Measurements from ENCODE around the gene CCDC187. TPM values are rescaled to one million over a fixed set of nuclear protein-coding genes. Genes with fewer than 3 reads are reported as not detected.

CCDC187 gene
- total RNA-seq, 1 donor from 2014 or later, result not detected

GRCh38 chr9:136313111-136314055 is 9.5 kb upstream of the CCDC187 start:
- peaks cover 10% of the 10 kb centered on the region for H3K27me3 Mint-ChIP-seq (ENCODE audit: insufficient read depth, low read depth)
- no peak overlapping the region for H3K27ac Mint-ChIP-seq
- no peak overlapping the region for H3K9ac ChIP-seq
- no peaks in the 10 kb centered on the region for H4K20me1 ChIP-seq (ENCODE audit: low read depth)
- no peaks in the 10 kb centered on the region for H3K4me1 ChIP-seq
- no peak overlapping the region for H3K4me2 ChIP-seq
- peaks cover 5% of the 10 kb centered on the region for H3K36me3 Mint-ChIP-seq
- no peak for TF ChIP-seq EZH2phosphoT487 (IDR thresholded peaks at IDR 0.05)
- TF ChIP-seq EZH2 (IDR thresholded peaks at IDR 0.05), result no peak
- TF ChIP-seq CTCF (IDR thresholded peaks at IDR 0.05), result no peak
- peaks cover 22% of the 10 kb centered on the region for H3K9me3 Mint-ChIP-seq
- no peaks in the 10 kb centered on the region for H3K9me3 ChIP-seq (ENCODE audit: low read depth)
- H3K27me3 ChIP-seq, result no peaks in the 10 kb centered on the region
- H3K4me3 ChIP-seq, result no peak overlapping the region
- peaks cover 15% of the 10 kb centered on the region for H3F3A ChIP-seq (ENCODE audit: low read depth)
- H3K36me3 ChIP-seq, result no peaks in the 10 kb centered on the region
- H2AFZ ChIP-seq (replicated peaks), result peak overlapping the region; percentile 57
- H3K4me1 Mint-ChIP-seq, result peaks cover 13% of the 10 kb centered on the region
- H3K79me2 ChIP-seq (ENCODE audit: low read depth), result no peaks in the 10 kb centered on the region
- no peak overlapping the region for H3K4me3 Mint-ChIP-seq
- no peak for DNase-seq (ENCODE audit: low spot score)
- H3K27ac ChIP-seq, result no peak overlapping the region

- Histone ChIP-seq H3K27me3 (no peaks in the 10 kb centered on the region), H3K4me1 (no peaks in the 10 kb centered on the region), H3K79me2 (ENCODE audit: low read depth) (no peaks in the 10 kb centered on the region), H3K4me3 (no peak overlapping the region), H3K4me2 (no peak overlapping the region), H3K9ac (no peak overlapping the region), H3F3A (ENCODE audit: low read depth) (peaks cover 24% of the 10 kb centered on the region), H3K36me3 (no peaks in the 10 kb centered on the region), H3K9me3 (ENCODE audit: low read depth) (no peaks in the 10 kb centered on the region), H4K20me1 (ENCODE audit: low read depth) (no peaks in the 10 kb centered on the region), H3K27ac (no peak overlapping the region), H2AFZ (replicated peaks) (no peak overlapping the region)
- Mint-ChIP-seq H3K27me3 (ENCODE audit: insufficient read depth, low read depth) (peaks cover 8% of the 10 kb centered on the region), H3K4me3 (no peak overlapping the region), H3K27ac (no peak overlapping the region), H3K4me1 (peaks cover 5% of the 10 kb centered on the region), H3K9me3 (peaks cover 22% of the 10 kb centered on the region), H3K36me3 (peaks cover 5% of the 10 kb centered on the region)
- TF ChIP-seq CTCF (IDR thresholded peaks at IDR 0.05) (peak; percentile 59), EZH2 (IDR thresholded peaks at IDR 0.05) (no peak)
- peak; percentile 69 for DNase-seq (ENCODE audit: low spot score)
Observed at GRCh38 chr9:136312436-136312835, 8.5 kb upstream of the CCDC187 start.

- Histone ChIP-seq H2AFZ (replicated peaks) (no peak overlapping the region), H3K79me2 (ENCODE audit: low read depth) (no peaks in the 10 kb centered on the region)
- DNase-seq (ENCODE audit: low spot score), result no peak
Observed at GRCh38 chr9:136312009-136312375, 8.1 kb upstream of the CCDC187 start.

More at GRCh38 chr9:136312009-136312375, 8.1 kb upstream of the CCDC187 start:
- H3K9me3 Mint-ChIP-seq, result peaks cover 22% of the 10 kb centered on the region
- no peak overlapping the region for H3K9ac ChIP-seq
- no peak overlapping the region for H3K4me2 ChIP-seq
- H3F3A ChIP-seq (ENCODE audit: low read depth), result peaks cover 28% of the 10 kb centered on the region
- H3K27ac ChIP-seq, result no peak overlapping the region
- TF ChIP-seq CTCF (IDR thresholded peaks at IDR 0.05) (no peak), EZH2phosphoT487 (IDR thresholded peaks at IDR 0.05) (no peak), EZH2 (IDR thresholded peaks at IDR 0.05) (no peak)
- peaks cover 8% of the 10 kb centered on the region for H3K27me3 Mint-ChIP-seq (ENCODE audit: insufficient read depth, low read depth)
- peaks cover under 1% of the 10 kb centered on the region for H3K4me1 Mint-ChIP-seq
- no peaks in the 10 kb centered on the region for H3K36me3 ChIP-seq
- no peak overlapping the region for H3K4me3 ChIP-seq
- no peaks in the 10 kb centered on the region for H3K27me3 ChIP-seq
- H3K4me1 ChIP-seq, result no peaks in the 10 kb centered on the region
- no peaks in the 10 kb centered on the region for H4K20me1 ChIP-seq (ENCODE audit: low read depth)
- H3K9me3 ChIP-seq (ENCODE audit: low read depth), result no peaks in the 10 kb centered on the region
- peaks cover 5% of the 10 kb centered on the region for H3K36me3 Mint-ChIP-seq
- no peak overlapping the region for H3K27ac Mint-ChIP-seq
- no peak overlapping the region for H3K4me3 Mint-ChIP-seq
